GM11168 (cell line): Measurements from ENCODE around the gene CEP44.
"Not testable (repeated sequence)": the region's sequence is repeated elsewhere in the genome, so short reads cannot be mapped to it uniquely, and the experiment has no call there.

ENCODE experiments used
- in situ Hi-C: fragments of 300-500 bp; cut with MboI; formaldehyde crosslinking; loops from one replicate; pipeline ENCODE4 v1.12.0; 2022; ENCODE audit warnings: low sequenced_read_pairs; ENCODE audit not compliant: unreplicated experiment

Gene CEP44

GRCh38 chr4:174378951-174379350 lies 95.2 kb downstream of the CEP44 start:
- in situ Hi-C loops: no loop called here

- in situ Hi-C loops: not testable (repeated sequence)
These were observed 96.5 kb downstream of the CEP44 start for GRCh38 chr4:174380206-174380605.

GRCh38 chr4:174380699-174381439 lies 97.2 kb downstream of the CEP44 start:
- in situ Hi-C loops: no loop called here

GRCh38 chr4:174381440-174381800 lies 97.7 kb downstream of the CEP44 start:
- in situ Hi-C loops: no loop called here
